Breast epithelium (tissue), 3 donors: ENCODE data around the gene OCA2.
"Not testable (repeated sequence)": the region's sequence is repeated elsewhere in the genome, so short reads cannot be mapped to it uniquely, and the experiment has no call there.

Experiments
- CTCF ChIP-seq, 3 donors: fragments of 450-650 bp; IDR thresholded peaks; one replicate each; pipeline ENCODE4 v1.5.1; 2016 to 2017; ENCODE audit warnings: antibody characterized with exemption in 3 of 3, mild to moderate bottlenecking in 3 of 3, moderate library complexity in 3 of 3
- POLR2A ChIP-seq: fragments of 450-650 bp; IDR thresholded peaks from one replicate; pipeline ENCODE4 v1.6.1; 2016; ENCODE audit warnings: antibody characterized with exemption, mild to moderate bottlenecking, moderate library complexity

GRCh38 chr15:28137408-28138039 lies 38.4 kb upstream of the OCA2 start:
- not testable (repeated sequence) for TF ChIP-seq POLR2A; CTCF (IDR thresholded peaks at IDR 0.05)
